GM19023 (cell line): ENCODE measurements around the gene MGAT5B.

Experiments used
- ATAC-seq: cut with Tn5 transposase; IDR thresholded peaks from one replicate; pipeline ENCODE4 v1.9.1; 2021; ENCODE audit warnings: mild to moderate bottlenecking, moderate library complexity; ENCODE audit not compliant: unreplicated experiment

MGAT5B gene

DNA sequence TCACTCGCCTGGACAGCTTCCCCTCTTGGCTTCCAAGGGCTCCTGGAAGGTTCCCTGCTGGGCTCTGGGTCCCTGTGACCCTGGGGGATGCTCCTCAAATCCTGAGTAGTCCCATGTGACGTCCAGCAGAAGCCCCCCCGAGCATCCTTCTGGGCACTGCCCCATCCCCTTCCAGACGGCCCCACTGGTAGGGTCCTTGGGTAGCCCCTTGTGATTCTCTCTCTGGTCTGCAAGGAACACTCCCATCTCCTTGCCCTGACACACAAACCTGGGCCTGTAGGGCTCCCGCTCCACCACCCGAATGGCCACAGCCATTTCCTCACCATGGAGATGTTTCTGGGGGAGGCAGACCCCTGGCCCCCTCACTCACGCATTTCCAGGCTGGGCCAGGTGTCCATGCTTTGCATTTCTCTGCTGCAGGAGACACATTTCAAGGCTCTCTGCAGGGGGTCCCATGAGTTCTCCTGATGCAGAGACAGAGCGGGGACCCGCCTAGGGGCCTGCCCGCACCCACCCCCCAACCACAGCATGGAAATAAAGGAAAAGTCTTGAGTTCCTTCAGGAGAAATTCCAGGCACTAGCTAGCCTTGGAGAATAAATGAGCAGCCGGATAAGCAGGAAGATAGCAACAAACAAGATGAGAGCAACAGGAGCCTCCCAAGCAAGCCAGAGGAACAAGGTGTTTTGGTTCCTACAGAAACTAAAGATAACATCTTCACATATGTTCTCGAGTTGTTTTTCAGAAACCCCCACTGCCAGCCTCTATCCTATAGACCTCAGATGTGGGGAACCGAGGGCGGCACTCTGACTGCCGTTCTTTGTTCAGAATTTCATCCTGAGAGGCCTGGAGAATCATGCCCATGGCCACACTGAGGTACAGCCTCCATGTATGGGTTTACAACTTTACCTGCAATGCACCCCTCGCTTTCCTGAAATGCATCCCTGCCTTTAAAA, 128.8 kb downstream of the MGAT5B start:
- ATAC-seq, result no peak

DNA sequence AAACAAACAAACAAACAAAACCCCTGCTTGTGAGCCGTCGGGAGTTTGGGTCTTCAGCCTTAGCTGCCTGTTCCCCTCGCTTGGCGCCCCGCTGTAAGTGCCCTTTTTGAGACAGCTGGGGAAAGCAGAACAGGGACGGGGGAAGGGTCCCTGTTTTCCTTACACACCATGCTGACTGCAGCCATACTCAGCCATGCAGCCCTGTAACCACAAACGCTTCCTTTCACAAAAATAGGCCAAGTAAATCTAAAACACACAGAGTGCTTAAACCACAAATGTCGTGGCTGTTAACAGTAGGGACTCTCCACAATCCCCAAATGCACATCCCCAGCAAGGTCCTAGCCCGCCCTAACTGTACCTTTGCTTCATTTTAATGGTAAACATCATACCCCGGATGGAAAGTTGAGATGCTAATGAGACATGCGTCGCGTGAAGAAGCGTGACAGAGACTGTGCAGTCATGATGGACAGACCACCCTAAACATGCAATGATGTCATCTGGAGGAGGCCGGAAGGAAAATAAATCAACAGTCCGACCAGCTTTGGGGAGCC, 129.9 kb downstream of the MGAT5B start:
- ATAC-seq, result no peak

DNA sequence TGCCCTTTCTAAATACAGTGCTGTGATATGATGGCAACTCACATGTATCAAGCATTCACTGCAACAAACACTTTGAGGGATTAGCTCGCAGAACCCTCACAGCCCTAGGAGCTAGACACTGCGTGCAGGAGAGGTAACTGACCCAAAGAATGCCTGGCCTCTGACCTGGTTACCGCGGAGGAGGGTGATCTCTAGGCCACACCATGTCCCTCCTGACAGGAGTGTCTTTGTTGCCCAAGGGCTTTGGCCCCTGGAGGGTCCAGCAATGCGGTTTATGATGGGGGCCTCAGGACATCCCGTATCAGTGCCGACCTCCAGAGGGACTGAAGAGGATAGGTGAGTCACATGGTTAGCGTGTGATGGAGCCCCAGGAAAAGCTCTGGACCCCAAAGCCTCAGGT, 130.6 kb downstream of the MGAT5B start:
- ATAC-seq, result no peak
